Measurements from ENCODE around the gene DCDC1.

DNA sequence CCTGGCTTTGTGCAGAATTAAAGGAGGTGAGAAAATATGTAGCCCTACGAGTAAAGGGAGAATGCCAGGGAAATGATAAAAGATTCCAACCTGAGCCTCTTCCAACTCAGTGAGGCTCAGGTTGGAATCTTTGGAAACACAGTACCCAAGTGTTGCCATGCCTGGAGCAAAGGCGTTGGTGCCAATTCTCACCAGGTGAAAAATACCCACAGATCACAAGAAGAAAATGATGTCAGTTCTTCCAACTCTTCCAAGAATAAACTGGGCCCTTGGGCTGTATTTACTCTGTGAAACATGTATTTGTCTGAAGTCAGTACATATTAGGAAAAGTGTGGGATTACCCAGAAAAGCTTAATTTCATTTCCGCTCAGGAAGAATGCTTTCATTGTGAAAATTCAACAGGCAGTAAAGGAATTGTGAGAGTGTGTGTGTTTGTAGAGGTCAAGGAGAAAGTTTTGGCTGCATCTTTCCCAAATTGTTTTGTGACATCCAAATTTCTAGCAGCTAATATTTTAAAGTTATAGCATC lies 548.0 kb downstream of the DCDC1 start:
- TF ChIP-seq, protein P1, sequence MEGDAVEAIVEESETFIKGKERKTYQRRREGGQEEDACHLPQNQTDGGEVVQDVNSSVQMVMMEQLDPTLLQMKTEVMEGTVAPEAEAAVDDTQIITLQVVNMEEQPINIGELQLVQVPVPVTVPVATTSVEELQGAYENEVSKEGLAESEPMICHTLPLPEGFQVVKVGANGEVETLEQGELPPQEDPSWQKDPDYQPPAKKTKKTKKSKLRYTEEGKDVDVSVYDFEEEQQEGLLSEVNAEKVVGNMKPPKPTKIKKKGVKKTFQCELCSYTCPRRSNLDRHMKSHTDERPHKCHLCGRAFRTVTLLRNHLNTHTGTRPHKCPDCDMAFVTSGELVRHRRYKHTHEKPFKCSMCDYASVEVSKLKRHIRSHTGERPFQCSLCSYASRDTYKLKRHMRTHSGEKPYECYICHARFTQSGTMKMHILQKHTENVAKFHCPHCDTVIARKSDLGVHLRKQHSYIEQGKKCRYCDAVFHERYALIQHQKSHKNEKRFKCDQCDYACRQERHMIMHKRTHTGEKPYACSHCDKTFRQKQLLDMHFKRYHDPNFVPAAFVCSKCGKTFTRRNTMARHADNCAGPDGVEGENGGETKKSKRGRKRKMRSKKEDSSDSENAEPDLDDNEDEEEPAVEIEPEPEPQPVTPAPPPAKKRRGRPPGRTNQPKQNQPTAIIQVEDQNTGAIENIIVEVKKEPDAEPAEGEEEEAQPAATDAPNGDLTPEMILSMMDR (IDR thresholded peaks at IDR 0.05), result no peak
- no peak for TF ChIP-seq POLR2A (IDR thresholded peaks at IDR 0.05)
- no peak for TF ChIP-seq POLR2AphosphoS5 (IDR thresholded peaks at IDR 0.05)
- TF ChIP-seq EP300 (IDR thresholded peaks at IDR 0.05), result no peak

All from suprapubic skin (tissue), 4 donors.